ENCODE data around the gene TCF7L2. TPM values are rescaled to one million over a fixed set of nuclear protein-coding genes. Genes with fewer than 3 reads are reported as not detected.
A peak's percentile ranks its signal among the peaks of the same experiment; 100 is the strongest.

TCF7L2 gene
- total and polyA plus RNA-seq, 4 donors, result 9.1 to 32.3 (median 21.4) TPM

DNA sequence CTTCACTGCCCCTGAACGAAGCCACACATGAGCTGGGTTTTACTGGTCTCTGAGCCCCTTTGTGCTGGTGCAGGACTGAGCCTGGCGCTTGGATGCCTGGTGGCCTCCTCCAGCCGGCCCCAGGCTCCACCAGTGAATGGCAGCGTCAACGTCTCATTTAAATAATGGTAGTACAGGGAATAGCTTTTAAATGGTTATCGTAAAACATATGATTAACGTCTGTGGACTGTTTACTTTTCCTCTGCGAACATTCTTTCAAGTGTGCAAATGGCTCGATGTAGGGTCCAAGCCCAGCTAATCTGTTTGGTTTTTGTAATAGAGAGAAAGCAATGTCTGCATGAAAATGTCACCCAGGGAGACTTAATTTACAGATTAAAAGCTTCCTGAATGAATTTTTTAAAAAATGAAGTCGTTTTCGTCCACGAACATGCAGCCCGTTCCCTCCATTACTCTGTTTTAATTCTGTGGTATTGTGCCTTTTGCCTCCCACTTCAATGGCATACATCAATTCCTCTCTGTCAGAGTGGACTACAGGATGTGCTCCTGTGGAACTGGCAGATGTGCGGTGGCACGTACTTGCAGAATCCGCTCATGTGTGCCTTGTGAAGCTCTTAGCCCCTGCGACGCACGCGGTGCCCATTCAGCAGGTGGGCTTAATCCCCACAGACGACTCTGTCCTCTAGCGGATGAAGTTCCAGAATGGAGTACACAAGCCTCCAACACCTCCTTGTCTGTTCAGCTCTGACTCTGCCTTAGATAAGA, 192.7 kb downstream of the TCF7L2 start:
- Histone ChIP-seq H3K9ac (ENCODE audit: insufficient read depth in 1 of 2, low read length in 2 of 2) (no peak overlapping the region), H3K9me3 (ENCODE audit: control insufficient read depth in 4 of 4, insufficient read depth in 3 of 4, low read length in 3 of 4) (no peaks in the 10 kb centered on the region), H3K36me3 (ENCODE audit: control insufficient read depth in 4 of 4, insufficient read depth in 4 of 4, low read length in 4 of 4) (peaks cover 14 to 22% (median 17%) of the 10 kb centered on the region in 4 donors), H3K4me3 (no peak overlapping the region), H3K4me1 (ENCODE audit: control insufficient read depth in 5 of 5, insufficient read depth in 5 of 5, low read length in 5 of 5) (peaks cover 0 to 10% (median 4%) of the 10 kb centered on the region in 5 donors), H3K27me3 (ENCODE audit: control insufficient read depth in 3 of 3, insufficient read depth in 3 of 3, low read length in 2 of 3) (no peaks in the 10 kb centered on the region), H3K27ac (ENCODE audit: low read depth in 1 of 2, low read length in 1 of 2) (no peak overlapping the region)
- ATAC-seq (ENCODE audit: insufficient read depth, low FRiP score) (no peak), DNase-seq (peak in 2 of 3 donors; percentile 50)
- TF ChIP-seq CTCF (IDR thresholded peaks at IDR 0.05; ENCODE audit: control extremely low read depth, extremely low read depth), result no peak
- whole genome bisulfite sequencing, 2 donors, result 79 to 92% methylated on average over 22 of the region's 22 CpGs

- Histone ChIP-seq H3K27ac (ENCODE audit: low read depth in 1 of 2, low read length in 1 of 2) (no peak overlapping the region), H3K9ac (ENCODE audit: insufficient read depth in 1 of 2, low read length in 2 of 2) (no peak overlapping the region), H3K4me1 (ENCODE audit: control insufficient read depth in 5 of 5, insufficient read depth in 5 of 5, low read length in 5 of 5) (peaks cover 0 to 14% (median 0%) of the 10 kb centered on the region in 5 donors), H3K27me3 (ENCODE audit: control insufficient read depth in 3 of 3, insufficient read depth in 3 of 3, low read length in 2 of 3) (no peaks in the 10 kb centered on the region), H3K36me3 (ENCODE audit: control insufficient read depth in 4 of 4, insufficient read depth in 4 of 4, low read length in 4 of 4) (peaks cover 16 to 23% (median 18%) of the 10 kb centered on the region in 4 donors), H3K9me3 (ENCODE audit: control insufficient read depth in 4 of 4, insufficient read depth in 3 of 4, low read length in 3 of 4) (no peaks in the 10 kb centered on the region), H3K4me3 (no peak overlapping the region)
- TF ChIP-seq CTCF (IDR thresholded peaks at IDR 0.05; ENCODE audit: control extremely low read depth, extremely low read depth), result no peak
- DNase-seq (no peak), ATAC-seq (ENCODE audit: insufficient read depth, low FRiP score) (no peak)
- 94 to 97% methylated on average over 5 of the region's 5 CpGs for WGBS, 2 donors
These were observed 194.5 kb downstream of the TCF7L2 start for GRCh38 chr10:113144576-113144975.

- H3K9ac ChIP-seq (ENCODE audit: insufficient read depth in 1 of 2, low read length in 2 of 2), result no peak overlapping the region
- no peak overlapping the region for H3K4me3 ChIP-seq
- H3K4me1 ChIP-seq (ENCODE audit: control insufficient read depth in 5 of 5, insufficient read depth in 5 of 5, low read length in 5 of 5), result peaks cover 0 to 6% (median 0%) of the 10 kb centered on the region in 5 donors
- no peak for TF ChIP-seq CTCF (IDR thresholded peaks at IDR 0.05; ENCODE audit: control extremely low read depth, extremely low read depth)
- ATAC-seq (ENCODE audit: insufficient read depth, low FRiP score) (no peak), DNase-seq (no peak)
- H3K36me3 ChIP-seq (ENCODE audit: control insufficient read depth in 4 of 4, insufficient read depth in 4 of 4, low read length in 4 of 4), result peaks cover 18 to 54% (median 42%) of the 10 kb centered on the region in 4 donors
- no peaks in the 10 kb centered on the region for H3K27me3 ChIP-seq (ENCODE audit: control insufficient read depth in 3 of 3, insufficient read depth in 3 of 3, low read length in 2 of 3)
- H3K27ac ChIP-seq (ENCODE audit: low read depth in 1 of 2, low read length in 1 of 2), result no peak overlapping the region
- WGBS, 2 donors, result 87 to 89% methylated on average over 11 of the region's 11 CpGs
- H3K9me3 ChIP-seq (ENCODE audit: control insufficient read depth in 4 of 4, insufficient read depth in 3 of 4, low read length in 3 of 4), result no peaks in the 10 kb centered on the region
These were observed 198.2 kb downstream of the TCF7L2 start for GRCh38 chr10:113148071-113148825.
